Measurements from ENCODE around the gene SMARCE1. TPM values are rescaled to one million over a fixed set of nuclear protein-coding genes. Genes with fewer than 3 reads are reported as not detected.

Gene SMARCE1
- total and polyA plus RNA-seq, 2 experiments from 2014 or later, result 99.9 to 103 TPM

GRCh38 chr17:40576113-40576740, 71.4 kb downstream of the SMARCE1 start:
- H3K9me3 ChIP-seq (ENCODE audit: low read depth), result no peaks in the 10 kb centered on the region
- no peaks in the 10 kb centered on the region for H3K9me2 ChIP-seq (replicated peaks; ENCODE audit: insufficient read depth)
- H3K36me3 ChIP-seq (replicated peaks; ENCODE audit: insufficient read depth, low read depth), result no peaks in the 10 kb centered on the region
- H4K20me1 ChIP-seq (ENCODE audit: insufficient read depth, poor library complexity, severe bottlenecking), result no peaks in the 10 kb centered on the region
- H3K4me2 ChIP-seq, result no peak overlapping the region
- H3K79me2 ChIP-seq, result no peaks in the 10 kb centered on the region
- no peak overlapping the region for H3K4me3 ChIP-seq
- DNase-seq (ENCODE audit: low spot score), result no peak
- no peak overlapping the region for H2AFZ ChIP-seq
- WGBS (ENCODE audit: low lambda C conversion rate, missing lambda C conversion rate), result 77% methylated on average over 5 of the region's 5 CpGs
- H3K4me1 ChIP-seq (ENCODE audit: insufficient read depth), result no peaks in the 10 kb centered on the region
- no peaks in the 10 kb centered on the region for H3K27me3 ChIP-seq
- no peak for TF ChIP-seq CTCF (IDR thresholded peaks at IDR 0.05; ENCODE audit: poor library complexity)
- TF ChIP-seq EZH2phosphoT487 (IDR thresholded peaks at IDR 0.05; ENCODE audit: low read depth, severe bottlenecking, unreplicated experiment), result no peak
- TF ChIP-seq EZH2 (IDR thresholded peaks at IDR 0.05; ENCODE audit: borderline replicate concordance), result no peak
- H3K27ac ChIP-seq, result no peak overlapping the region

Other genes with a start within 250 kb of the SMARCE1 start
- 36.9 and 37.4 TPM in 2 replicates for gene TOP2A, start 229.9 kb downstream of the SMARCE1 start, total RNA-seq
- gene TOP2A, start 229.9 kb downstream of the SMARCE1 start, polyA plus RNA-seq, result 19.3 and 21.3 TPM in 2 replicates
- gene IGFBP4, start 204.4 kb downstream of the SMARCE1 start, total RNA-seq, result 44.9 and 48.2 TPM in 2 replicates
- 149 and 183 TPM in 2 replicates for gene IGFBP4, start 204.4 kb downstream of the SMARCE1 start, polyA plus RNA-seq
- gene TNS4, start 146.2 kb downstream of the SMARCE1 start, total RNA-seq, result not detected in 2 replicates
- 0.07 TPM in 2 replicates for gene TNS4, start 146.2 kb downstream of the SMARCE1 start, polyA plus RNA-seq
- 0.16 and 2.8 TPM in 2 replicates for gene CCR7, start 82.3 kb downstream of the SMARCE1 start, total RNA-seq
- 2.9 and 4.1 TPM in 2 replicates for gene CCR7, start 82.3 kb downstream of the SMARCE1 start, polyA plus RNA-seq
- 1.8 and 2.8 TPM in 2 replicates for gene KRT222, start 17.4 kb upstream of the SMARCE1 start, total RNA-seq
- gene KRT222, start 17.4 kb upstream of the SMARCE1 start, polyA plus RNA-seq, result 1.5 and 2.1 TPM in 2 replicates
- gene KRT24, start 55.9 kb upstream of the SMARCE1 start, total RNA-seq, result 0.92 and 1.5 TPM in 2 replicates
- gene KRT24, start 55.9 kb upstream of the SMARCE1 start, polyA plus RNA-seq, result 4.5 and 5.8 TPM in 2 replicates
- gene KRT25, start 107.5 kb upstream of the SMARCE1 start, total RNA-seq, result not detected in 2 replicates
- not detected in 2 replicates for gene KRT25, start 107.5 kb upstream of the SMARCE1 start, polyA plus RNA-seq
- gene KRT26, start 124.4 kb upstream of the SMARCE1 start, total RNA-seq, result not detected in 2 replicates
- not detected in 2 replicates for gene KRT26, start 124.4 kb upstream of the SMARCE1 start, polyA plus RNA-seq
- gene KRT27, start 134.7 kb upstream of the SMARCE1 start, total RNA-seq, result not detected in 2 replicates
- not detected in 2 replicates for gene KRT27, start 134.7 kb upstream of the SMARCE1 start, polyA plus RNA-seq
- gene KRT28, start 152.1 kb upstream of the SMARCE1 start, total RNA-seq, result not detected in 2 replicates
- gene KRT28, start 152.1 kb upstream of the SMARCE1 start, polyA plus RNA-seq, result not detected in 2 replicates
- 29.4 and 39.7 TPM in 2 replicates for gene KRT10, start 174.8 kb upstream of the SMARCE1 start, total RNA-seq
- gene KRT10, start 174.8 kb upstream of the SMARCE1 start, polyA plus RNA-seq, result 153 and 165 TPM in 2 replicates
- not detected in 2 replicates for gene KRT12, start 219.4 kb upstream of the SMARCE1 start, total RNA-seq
- gene KRT12, start 219.4 kb upstream of the SMARCE1 start, polyA plus RNA-seq, result not detected in 2 replicates
- 2.4 and 3.4 TPM in 2 replicates for gene KRT20, start 237.4 kb upstream of the SMARCE1 start, total RNA-seq
- gene KRT20, start 237.4 kb upstream of the SMARCE1 start, polyA plus RNA-seq, result 1.5 and 1.6 TPM in 2 replicates

Data from hepatocyte (in vitro differentiated cells).